ENCODE measurements around the gene CRIM1.

CRIM1 gene

GRCh38 chr2:36587101-36587500 is 231.5 kb downstream of the CRIM1 start:
- no peak for DNase-seq

DNA sequence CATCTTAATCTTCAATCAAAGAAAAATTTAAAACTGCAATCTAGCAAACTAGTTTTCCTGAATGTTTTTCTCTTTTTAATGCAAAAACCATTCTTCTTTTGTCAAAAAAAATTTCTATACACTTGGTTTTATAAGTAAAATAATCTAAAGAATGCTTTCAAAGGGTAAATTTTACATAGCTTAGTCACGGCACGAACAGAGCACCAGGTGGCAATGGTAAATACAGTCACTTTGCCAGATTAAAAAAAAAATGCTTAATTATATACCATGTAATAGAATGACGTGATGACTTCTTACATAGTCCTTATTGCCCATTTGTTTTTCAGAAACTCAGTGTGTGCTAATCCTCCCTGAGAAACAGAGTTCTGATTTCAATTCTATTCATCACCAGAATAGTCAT is 232.0 kb downstream of the CRIM1 start:
- DNase-seq = no peak

- no peak for DNase-seq
Observed at GRCh38 chr2:36589230-36589630, 233.7 kb downstream of the CRIM1 start.

- DNase-seq = no peak
Observed at GRCh38 chr2:36594849-36595248, 239.3 kb downstream of the CRIM1 start.

- no peak for DNase-seq
Observed at GRCh38 chr2:36596397-36596796, 240.8 kb downstream of the CRIM1 start.

DNA sequence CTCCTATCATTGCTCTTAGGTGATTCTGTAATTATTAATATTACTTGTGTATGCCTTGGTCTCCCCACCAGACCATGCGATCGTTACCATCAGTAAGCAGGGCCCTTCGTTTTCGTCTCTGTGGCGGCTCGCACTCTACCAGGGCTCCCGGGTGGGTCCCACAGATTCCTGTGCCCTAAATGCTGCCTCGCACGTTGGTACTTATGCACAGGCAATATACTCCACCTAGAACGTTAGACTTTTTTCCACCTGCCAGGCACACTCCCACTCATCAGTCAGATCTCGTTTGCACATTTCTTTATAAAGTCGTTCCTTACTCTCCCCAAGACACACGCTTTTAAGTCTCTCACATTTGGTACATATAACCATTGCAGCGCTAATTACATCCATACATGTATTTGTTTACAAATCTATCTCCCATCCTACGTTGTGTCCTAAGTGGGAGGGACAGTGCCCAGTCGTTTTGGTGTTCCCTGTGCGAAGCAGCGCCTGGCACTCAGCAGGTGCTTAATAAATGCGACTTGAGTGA is 241.5 kb downstream of the CRIM1 start:
- DNase-seq = no peak

GRCh38 chr2:36597532-36598377 is 242.2 kb downstream of the CRIM1 start, which contains the start of gene FEZ2:
Gene FEZ2, minus strand, starts transcription at chr2:36598168. Its CDS starts 26 bp downstream, at chr2:36598142.
- DNase-seq = peak; percentile 49 to 65
